SK-N-SH treated with all-trans-retinoic acid at 6 μM for 48 hours (cell line): Measurements from ENCODE around the gene NUDT4B.
"Not testable (repeated sequence)": the region's sequence is repeated elsewhere in the genome, so short reads cannot be mapped to it uniquely, and the experiment has no call there.

Source experiments
- ESRRG ChIP-seq: fragments of 250-450 bp; sonication (Bioruptor Pico); IDR thresholded peaks from 2 replicates; pipeline ENCODE4 v1.6.1; 2021; ENCODE audit warnings: mild to moderate bottlenecking
- ISL1 ChIP-seq: fragments of 250-450 bp; sonication (Bioruptor Pico); IDR thresholded peaks from 2 replicates; pipeline ENCODE4 v2.1.2; 2022; ENCODE audit warnings: mild to moderate bottlenecking, moderate library complexity
- PPARA ChIP-seq: fragments of 250-450 bp; sonication (Bioruptor Pico); IDR thresholded peaks from 2 replicates; pipeline ENCODE4 v1.5.0; 2020; ENCODE audit warnings: mild to moderate bottlenecking, borderline replicate concordance
- SNAI2 ChIP-seq: fragments of 250-450 bp; sonication (Bioruptor Pico); IDR thresholded peaks from 2 replicates; pipeline ENCODE4 v1.5.0; 2020; ENCODE audit warnings: mild to moderate bottlenecking, moderate library complexity
- ZC3H10 ChIP-seq: fragments of 250-450 bp; sonication (Bioruptor Pico); IDR thresholded peaks from 2 replicates; pipeline ENCODE4 v1.5.1; 2021; ENCODE audit warnings: mild to moderate bottlenecking, moderate library complexity
- ZFP3 ChIP-seq: fragments of 250-450 bp; sonication (Bioruptor Pico); IDR thresholded peaks from 2 replicates; pipeline ENCODE4 v1.5.0; 2020; ENCODE audit warnings: mild to moderate bottlenecking, moderate library complexity
- TF ChIP-seq, protein P1 (sequence below): fragments of 250-450 bp; sonication (Bioruptor Pico); IDR thresholded peaks from 2 replicates; pipeline ENCODE4 v1.5.1; 2020; ENCODE audit warnings: low read depth, mild to moderate bottlenecking, moderate library complexity
- TF ChIP-seq, protein P2 (sequence below): fragments of 250-450 bp; sonication (Bioruptor Pico); IDR thresholded peaks from 2 replicates; pipeline ENCODE4 v1.8.0; 2020; ENCODE audit warnings: mild to moderate bottlenecking, moderate library complexity, borderline replicate concordance

DNA sequence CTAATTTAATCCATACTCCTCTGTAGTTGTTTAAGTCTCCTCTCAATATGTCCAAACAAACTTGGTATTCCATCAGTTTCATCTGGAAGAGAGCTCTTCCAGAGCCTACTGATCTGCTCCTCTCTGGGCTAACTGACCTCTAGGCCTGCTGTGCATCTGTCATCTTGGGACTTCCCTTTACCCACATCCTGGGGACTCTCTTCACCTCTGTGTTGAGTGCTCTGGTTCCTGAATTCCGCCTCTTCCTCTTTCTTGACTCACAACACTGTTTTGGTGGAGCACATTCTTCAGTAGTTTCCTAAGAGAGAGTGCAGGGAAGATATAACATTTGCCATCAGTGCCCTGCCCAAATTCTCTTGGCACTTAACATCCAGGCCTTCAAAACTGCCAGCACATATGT is 13.0 kb upstream of the NUDT4B start:
- TF ChIP-seq, protein P1, sequence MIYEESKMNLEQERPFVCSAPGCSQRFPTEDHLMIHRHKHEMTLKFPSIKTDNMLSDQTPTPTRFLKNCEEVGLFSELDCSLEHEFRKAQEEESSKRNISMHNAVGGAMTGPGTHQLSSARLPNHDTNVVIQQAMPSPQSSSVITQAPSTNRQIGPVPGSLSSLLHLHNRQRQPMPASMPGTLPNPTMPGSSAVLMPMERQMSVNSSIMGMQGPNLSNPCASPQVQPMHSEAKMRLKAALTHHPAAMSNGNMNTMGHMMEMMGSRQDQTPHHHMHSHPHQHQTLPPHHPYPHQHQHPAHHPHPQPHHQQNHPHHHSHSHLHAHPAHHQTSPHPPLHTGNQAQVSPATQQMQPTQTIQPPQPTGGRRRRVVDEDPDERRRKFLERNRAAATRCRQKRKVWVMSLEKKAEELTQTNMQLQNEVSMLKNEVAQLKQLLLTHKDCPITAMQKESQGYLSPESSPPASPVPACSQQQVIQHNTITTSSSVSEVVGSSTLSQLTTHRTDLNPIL (CRISPR knock-in tag) = not testable (repeated sequence)
- TF ChIP-seq ISL1; ESRRG (CRISPR knock-in tag); ZC3H10 (CRISPR knock-in tag); ZFP3; PPARA (CRISPR knock-in tag); SNAI2 (CRISPR knock-in tag): not testable (repeated sequence)
- TF ChIP-seq, protein P2, sequence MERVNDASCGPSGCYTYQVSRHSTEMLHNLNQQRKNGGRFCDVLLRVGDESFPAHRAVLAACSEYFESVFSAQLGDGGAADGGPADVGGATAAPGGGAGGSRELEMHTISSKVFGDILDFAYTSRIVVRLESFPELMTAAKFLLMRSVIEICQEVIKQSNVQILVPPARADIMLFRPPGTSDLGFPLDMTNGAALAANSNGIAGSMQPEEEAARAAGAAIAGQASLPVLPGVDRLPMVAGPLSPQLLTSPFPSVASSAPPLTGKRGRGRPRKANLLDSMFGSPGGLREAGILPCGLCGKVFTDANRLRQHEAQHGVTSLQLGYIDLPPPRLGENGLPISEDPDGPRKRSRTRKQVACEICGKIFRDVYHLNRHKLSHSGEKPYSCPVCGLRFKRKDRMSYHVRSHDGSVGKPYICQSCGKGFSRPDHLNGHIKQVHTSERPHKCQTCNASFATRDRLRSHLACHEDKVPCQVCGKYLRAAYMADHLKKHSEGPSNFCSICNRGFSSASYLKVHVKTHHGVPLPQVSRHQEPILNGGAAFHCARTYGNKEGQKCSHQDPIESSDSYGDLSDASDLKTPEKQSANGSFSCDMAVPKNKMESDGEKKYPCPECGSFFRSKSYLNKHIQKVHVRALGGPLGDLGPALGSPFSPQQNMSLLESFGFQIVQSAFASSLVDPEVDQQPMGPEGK (CRISPR knock-in tag) = not testable (repeated sequence)
